HepG2 (cell line): ENCODE measurements around the gene CDK6. TPM values are rescaled to one million over a fixed set of nuclear protein-coding genes. Genes with fewer than 3 reads are reported as not detected.

ENCODE experiments used
- ATAC-seq: fragments of 200-7000 bp; cut with Tn5 transposase; 3 replicates; pipeline ENCODE4 v1.9.1; 2020; ENCODE audit warnings: mild to moderate bottlenecking, moderate library complexity
- BruUV-seq: library from RNA; stranded (reverse); fragments of 400-500 nt; replicated peaks from 2 replicates; lab custom pipeline; 2021; lab: Mats Ljungman, UMichigan
- CTCF ChIA-PET: fragments of 300-600 bp; formaldehyde crosslinking; extraction: SDS; loops from one replicate; lab custom pipeline; 2021; ENCODE audit warnings: low total read pairs, inconsistent platforms, low intra/inter-chr PET ratio; lab: Yijun Ruan, JAX
- POLR2A ChIA-PET: fragments of 350-600 bp; sonication (Branson Sonifier 250); formaldehyde crosslinking; loops from one replicate; lab custom pipeline; 2020; ENCODE audit warnings: antibody characterized with exemption, inconsistent platforms; lab: Yijun Ruan, JAX
- DNase-seq: peaks from one replicate; pipeline ENCODE4 v3.0.0-alpha.2; 2015; ENCODE audit warnings: low spot score
- FAIRE-seq: peaks from 3 replicates; lab custom pipeline; 2011; peaks lifted over from hg19 to GRCh38; lab: Jason Lieb, UNC
- H2AFZ ChIP-seq: one replicate; pipeline ENCODE4 v1.6.1; 2011; ENCODE audit warnings: low read length, inconsistent platforms
- H3K27ac ChIP-seq: fragments of 300-600 bp; 3 replicates; pipeline ENCODE4 v1.8.0; 2011; ENCODE audit warnings: mixed run types, mild to moderate bottlenecking, mixed read lengths, low read length, inconsistent platforms; ENCODE audit not compliant: insufficient read depth; ENCODE audit errors: extremely low read length
- H3K27me3 ChIP-seq, 2 experiments: fragments of 200-600 bp in 1 of 2; 2 replicates in 1 of 2; 3 replicates in 1 of 2; pipeline versions ENCODE4 v1.6.0 to v1.8.0; 2011; ENCODE audit warnings: low read length in 2 of 2, mild to moderate bottlenecking in 2 of 2, moderate library complexity in 2 of 2, inconsistent platforms in 1 of 2; ENCODE audit not compliant: insufficient read depth in 2 of 2, control insufficient read depth in 1 of 2
- H3K36me3 ChIP-seq, 2 experiments: fragments of 200-600 bp in 1 of 2; replicated peaks in 1 of 2; 2 replicates in 1 of 2; 3 replicates in 1 of 2; pipeline versions ENCODE4 v1.5.1 to v1.8.0; 2011; ENCODE audit warnings: low read length in 2 of 2, inconsistent platforms in 1 of 2; ENCODE audit not compliant: insufficient read depth in 2 of 2, control insufficient read depth in 1 of 2
- H3K4me1 ChIP-seq: 2 replicates; pipeline ENCODE4 v1.5.1; 2012; ENCODE audit warnings: low read length, inconsistent platforms; ENCODE audit not compliant: insufficient read depth
- H3K4me2 ChIP-seq: 2 replicates; pipeline ENCODE4 v1.6.0; 2011; ENCODE audit warnings: low read depth, low read length, inconsistent platforms
- H3K4me3 ChIP-seq, 3 experiments: fragments of 200-600 bp in 1 of 3; sonication (generic), shearing (Covaris generic) in 1 of 3; replicated peaks in 1 of 3; 2 replicates each; pipeline ENCODE4 v1.5.1; 2011 to 2016; ENCODE audit warnings: low read length in 3 of 3, inconsistent platforms in 2 of 3, low read depth in 2 of 3, mild to moderate bottlenecking in 2 of 3, control low read depth in 1 of 3, mixed read lengths in 1 of 3; ENCODE audit not compliant: insufficient read depth in 1 of 3
- H3K79me2 ChIP-seq: one replicate; pipeline ENCODE4 v1.6.1; 2011; ENCODE audit warnings: low read length, inconsistent platforms; ENCODE audit not compliant: insufficient read depth
- H3K9ac ChIP-seq: 2 replicates; pipeline ENCODE4 v1.6.0; 2011; ENCODE audit warnings: mild to moderate bottlenecking, low read depth, low read length, inconsistent platforms; ENCODE audit not compliant: insufficient read depth
- H3K9me3 ChIP-seq: 2 replicates; pipeline ENCODE4 v1.5.1; 2012; ENCODE audit warnings: mild to moderate bottlenecking, low read length
- H4K20me1 ChIP-seq: 2 replicates; pipeline ENCODE4 v1.6.0; 2011; ENCODE audit warnings: inconsistent platforms, mild to moderate bottlenecking, low read length, moderate library complexity; ENCODE audit not compliant: insufficient read depth
- HES4 ChIP-seq: sonication (generic); formaldehyde crosslinking; IDR thresholded peaks from 2 replicates; pipeline ENCODE4 v1.9.0; 2021; ENCODE audit warnings: mild to moderate bottlenecking, missing genetic modification reagents, borderline replicate concordance
- ZNF124 ChIP-seq: sonication (generic); formaldehyde crosslinking; IDR thresholded peaks from 2 replicates; pipeline ENCODE4 v1.4.0; 2020; ENCODE audit warnings: missing genetic modification reagents
- ZNF441 ChIP-seq: sonication (generic); formaldehyde crosslinking; IDR thresholded peaks from 2 replicates; pipeline ENCODE4 v1.7.0; 2021; ENCODE audit warnings: missing genetic modification reagents, borderline replicate concordance
- WGBS: methylation state at CpG from one replicate; pipeline ENCODE4 v1.1.6; 2017; ENCODE audit warnings: low lambda C conversion rate; 5-methylcytosine and 5-hydroxymethylcytosine counted together
- in situ Hi-C: cut with HindIII; loops from 2 replicates; pipeline ENCODE4 v1.10.0; 2017; ENCODE audit warnings: low pct_unique_long_range_greater_than_20kb; ENCODE audit not compliant: extremely low pct_ligation_motif_present
- intact Hi-C: fragments of 100-400 bp; cut with micrococcal nuclease; formaldehyde crosslinking; loops from one replicate; pipeline ENCODE4 v1.10.0; 2022; ENCODE audit not compliant: unreplicated experiment
- polyA plus RNA-seq, 8 experiments: library from polyadenylated mRNA; depleted of rRNA in 3 of 8; stranded (reverse) in 7 of 8; unstranded in 1 of 8; fragments of >200 nt; fragmentation: Illumina TruSeq in 4 of 8; extraction: Trizol in 4 of 8; gene quantifications; 2 replicates each; pipeline versions ENCODE4 v1.2.1 to v1.2.3, GENCODE V29; 2011 to 2016; ENCODE audit warnings: low read depth in 4 of 8, missing spikeins in 1 of 8, mixed read lengths in 1 of 8; ENCODE audit not compliant: insufficient read depth in 1 of 8
- total RNA-seq, 5 experiments: library from RNA; depleted of rRNA; stranded (reverse); fragments of >200 nt; fragmentation: Illumina TruSeq; extraction: Trizol; gene quantifications; 2 replicates each; pipeline ENCODE4 v1.2.3, GENCODE V29; 2016; ENCODE audit warnings: low read depth in 1 of 5
- TF ChIP-seq, protein P1 (sequence below): sonication (generic); formaldehyde crosslinking; IDR thresholded peaks from 2 replicates; pipeline ENCODE4 v1.4.0; 2020; ENCODE audit warnings: missing genetic modification reagents
- TF ChIP-seq, protein P2 (sequence below): sonication (generic); formaldehyde crosslinking; IDR thresholded peaks from 2 replicates; pipeline ENCODE4 v1.4.0; 2020; ENCODE audit warnings: missing genetic modification reagents, borderline replicate concordance
- TF ChIP-seq, protein P3 (sequence below): IDR thresholded peaks from 2 replicates; pipeline ENCODE4 v1.6.1; 2016; ENCODE audit warnings: mild to moderate bottlenecking, missing biosample characterization, missing genetic modification reagents

CDK6 gene
- total and polyA plus RNA-seq, 2 of the 13 experiments (the other 11 are each of a cell fraction or from before 2014, with no cell fraction given) = 34.6 to 90.8 TPM

DNA sequence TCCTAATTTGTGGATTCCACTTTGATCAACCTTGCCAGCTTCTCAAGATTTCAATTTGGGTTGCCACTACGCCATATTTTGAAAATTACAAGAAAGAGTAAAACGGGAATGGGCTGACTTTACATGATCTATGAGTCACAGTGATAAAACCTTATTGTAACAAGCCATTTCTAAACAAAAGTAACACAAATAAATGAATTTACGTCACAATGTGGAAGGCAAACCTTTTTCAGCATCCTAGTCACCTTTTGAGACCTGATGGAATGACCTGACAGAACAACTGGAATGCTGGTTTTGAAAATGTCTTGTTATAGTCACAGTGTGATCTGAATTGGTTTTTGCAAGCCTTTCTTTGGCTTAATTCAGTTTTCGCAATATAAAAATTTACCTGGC, 85.9 kb downstream of the CDK6 start:
- no peaks in the 10 kb centered on the region for H3K9me3 ChIP-seq
- no peak overlapping the region for H3K4me3 ChIP-seq
- no peak for FAIRE-seq
- 93% methylated on average over 4 of the region's 4 CpGs for WGBS
- TF ChIP-seq, protein P1, sequence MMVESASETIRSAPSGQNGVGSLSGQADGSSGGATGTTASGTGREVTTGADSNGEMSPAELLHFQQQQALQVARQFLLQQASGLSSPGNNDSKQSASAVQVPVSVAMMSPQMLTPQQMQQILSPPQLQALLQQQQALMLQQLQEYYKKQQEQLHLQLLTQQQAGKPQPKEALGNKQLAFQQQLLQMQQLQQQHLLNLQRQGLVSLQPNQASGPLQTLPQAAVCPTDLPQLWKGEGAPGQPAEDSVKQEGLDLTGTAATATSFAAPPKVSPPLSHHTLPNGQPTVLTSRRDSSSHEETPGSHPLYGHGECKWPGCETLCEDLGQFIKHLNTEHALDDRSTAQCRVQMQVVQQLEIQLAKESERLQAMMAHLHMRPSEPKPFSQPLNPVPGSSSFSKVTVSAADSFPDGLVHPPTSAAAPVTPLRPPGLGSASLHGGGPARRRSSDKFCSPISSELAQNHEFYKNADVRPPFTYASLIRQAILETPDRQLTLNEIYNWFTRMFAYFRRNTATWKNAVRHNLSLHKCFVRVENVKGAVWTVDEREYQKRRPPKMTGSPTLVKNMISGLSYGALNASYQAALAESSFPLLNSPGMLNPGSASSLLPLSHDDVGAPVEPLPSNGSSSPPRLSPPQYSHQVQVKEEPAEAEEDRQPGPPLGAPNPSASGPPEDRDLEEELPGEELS = no peak
- TF ChIP-seq ZNF124 = no peak
- no peak for TF ChIP-seq ZNF441 (CRISPR knock-in tag)
- TF ChIP-seq HES4 (CRISPR knock-in tag) = no peak
- TF ChIP-seq, protein P2, sequence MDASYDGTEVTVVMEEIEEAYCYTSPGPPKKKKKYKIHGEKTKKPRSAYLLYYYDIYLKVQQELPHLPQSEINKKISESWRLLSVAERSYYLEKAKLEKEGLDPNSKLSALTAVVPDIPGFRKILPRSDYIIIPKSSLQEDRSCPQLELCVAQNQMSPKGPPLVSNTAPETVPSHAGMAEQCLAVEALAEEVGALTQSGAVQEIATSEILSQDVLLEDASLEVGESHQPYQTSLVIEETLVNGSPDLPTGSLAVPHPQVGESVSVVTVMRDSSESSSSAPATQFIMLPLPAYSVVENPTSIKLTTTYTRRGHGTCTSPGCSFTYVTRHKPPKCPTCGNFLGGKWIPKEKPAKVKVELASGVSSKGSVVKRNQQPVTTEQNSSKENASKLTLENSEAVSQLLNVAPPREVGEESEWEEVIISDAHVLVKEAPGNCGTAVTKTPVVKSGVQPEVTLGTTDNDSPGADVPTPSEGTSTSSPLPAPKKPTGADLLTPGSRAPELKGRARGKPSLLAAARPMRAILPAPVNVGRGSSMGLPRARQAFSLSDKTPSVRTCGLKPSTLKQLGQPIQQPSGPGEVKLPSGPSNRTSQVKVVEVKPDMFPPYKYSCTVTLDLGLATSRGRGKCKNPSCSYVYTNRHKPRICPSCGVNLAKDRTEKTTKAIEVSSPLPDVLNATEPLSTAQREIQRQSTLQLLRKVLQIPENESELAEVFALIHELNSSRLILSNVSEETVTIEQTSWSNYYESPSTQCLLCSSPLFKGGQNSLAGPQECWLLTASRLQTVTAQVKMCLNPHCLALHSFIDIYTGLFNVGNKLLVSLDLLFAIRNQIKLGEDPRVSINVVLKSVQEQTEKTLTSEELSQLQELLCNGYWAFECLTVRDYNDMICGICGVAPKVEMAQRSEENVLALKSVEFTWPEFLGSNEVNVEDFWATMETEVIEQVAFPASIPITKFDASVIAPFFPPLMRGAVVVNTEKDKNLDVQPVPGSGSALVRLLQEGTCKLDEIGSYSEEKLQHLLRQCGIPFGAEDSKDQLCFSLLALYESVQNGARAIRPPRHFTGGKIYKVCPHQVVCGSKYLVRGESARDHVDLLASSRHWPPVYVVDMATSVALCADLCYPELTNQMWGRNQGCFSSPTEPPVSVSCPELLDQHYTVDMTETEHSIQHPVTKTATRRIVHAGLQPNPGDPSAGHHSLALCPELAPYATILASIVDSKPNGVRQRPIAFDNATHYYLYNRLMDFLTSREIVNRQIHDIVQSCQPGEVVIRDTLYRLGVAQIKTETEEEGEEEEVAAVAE = no peak
- TF ChIP-seq, protein P3, sequence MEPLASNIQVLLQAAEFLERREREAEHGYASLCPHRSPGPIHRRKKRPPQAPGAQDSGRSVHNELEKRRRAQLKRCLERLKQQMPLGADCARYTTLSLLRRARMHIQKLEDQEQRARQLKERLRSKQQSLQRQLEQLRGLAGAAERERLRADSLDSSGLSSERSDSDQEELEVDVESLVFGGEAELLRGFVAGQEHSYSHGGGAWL (CRISPR knock-in tag) = no peak
- peaks cover 1 to 16% of the 10 kb centered on the region in 2 experiments; a peak in 3 of 5 replicates for H3K36me3 ChIP-seq
- no peak for DNase-seq
- no peak overlapping the region for H3K9ac ChIP-seq
- BruUV-seq = TSS peak; percentile 1
- no peak for ATAC-seq
- peak overlapping the region; percentile 1; the same call in 1 of the 2 replicates for H3K4me2 ChIP-seq
- CTCF ChIA-PET = no interaction called here
- peaks cover 54% of the 10 kb centered on the region for H3K4me1 ChIP-seq
- H3K27ac ChIP-seq = peak overlapping the region; percentile 41
- POLR2A ChIA-PET = no interaction called here
- H3K27me3 ChIP-seq = no peaks in the 10 kb centered on the region
- H3K79me2 ChIP-seq = peaks cover 88% of the 10 kb centered on the region
- intact Hi-C loops = loop anchor here (5.0 kb wide), 1 partner anchor 82 kb away; no protein-coding TSS in a partner anchor
- in situ Hi-C loops = no loop called here
- no peak overlapping the region for H2AFZ ChIP-seq
- no peaks in the 10 kb centered on the region for H4K20me1 ChIP-seq
